H1 (cell line): ENCODE results near the gene LITAFD. TPM values are rescaled to one million over a fixed set of nuclear protein-coding genes. Genes with fewer than 3 reads are reported as not detected.

ENCODE experiments used
- CTCF ChIA-PET: fragments of 300-600 bp; sonication (Branson Sonifier 250); formaldehyde crosslinking; loops from one replicate; lab custom pipeline; 2021; ENCODE audit not compliant: partially characterized antibody; lab: Charles Lee
- POLR2A ChIA-PET: fragments of 300-600 bp; sonication (Branson Sonifier 250); formaldehyde crosslinking; loops from one replicate; lab custom pipeline; 2021; ENCODE audit warnings: inconsistent platforms; ENCODE audit not compliant: partially characterized antibody; lab: Charles Lee
- DNase-seq, 2 experiments: peaks; one replicate each; pipeline versions ENCODE4 v3.0.0 to v3.0.0-alpha.2; 2010 to 2022; ENCODE audit warnings: low spot score in 2 of 2, low read depth in 1 of 2, mixed read lengths in 1 of 2
- FAIRE-seq: peaks from 2 replicates; lab custom pipeline; 2011; peaks lifted over from hg19 to GRCh38; lab: Jason Lieb, UNC
- H2AFZ ChIP-seq: 2 replicates; pipeline ENCODE4 v1.8.1; 2012; ENCODE audit warnings: low read length, inconsistent platforms
- H2AK5ac ChIP-seq: 2 replicates; pipeline ENCODE4 v1.6.1; 2013; ENCODE audit warnings: low read depth, low read length
- H2BK120ac ChIP-seq: replicated peaks from 2 replicates; pipeline ENCODE3; 2013; ENCODE audit warnings: low read depth, low read length, inconsistent platforms
- H2BK12ac ChIP-seq: 2 replicates; pipeline ENCODE4 v1.6.1; 2013; ENCODE audit warnings: low read depth, low read length
- H2BK15ac ChIP-seq: 2 replicates; pipeline ENCODE4 v1.6.1; 2013; ENCODE audit warnings: low read length
- H2BK20ac ChIP-seq: 2 replicates; pipeline ENCODE4 v1.6.1; 2013; ENCODE audit warnings: low read length
- H2BK5ac ChIP-seq: 2 replicates; pipeline ENCODE4 v1.6.1; 2013; ENCODE audit warnings: low read depth, low read length
- H3K14ac ChIP-seq: 2 replicates; pipeline ENCODE4 v1.6.1; 2013; ENCODE audit warnings: inconsistent platforms; ENCODE audit not compliant: insufficient read length
- H3K18ac ChIP-seq: 2 replicates; pipeline ENCODE4 v1.6.1; 2013; ENCODE audit warnings: low read length; ENCODE audit errors: extremely low read depth
- H3K23ac ChIP-seq: 2 replicates; pipeline ENCODE4 v1.6.1; 2013; ENCODE audit warnings: inconsistent platforms; ENCODE audit not compliant: insufficient read length
- H3K23me2 ChIP-seq: 2 replicates; pipeline ENCODE4 v1.6.1; 2013; ENCODE audit warnings: low read depth, low read length
- H3K27ac ChIP-seq: 2 replicates; pipeline ENCODE4 v1.6.1; 2011; ENCODE audit warnings: low read depth, low read length, inconsistent platforms
- H3K27me3 ChIP-seq, 4 experiments: replicated peaks in 1 of 4; 1 replicate in 1 of 4; 2 replicates in 3 of 4; pipeline versions ENCODE4 v1.6.1 to v1.8.1; 2011 to 2013; ENCODE audit warnings: low read length in 3 of 4, mild to moderate bottlenecking in 3 of 4, inconsistent platforms in 2 of 4, mixed read lengths in 2 of 4, moderate library complexity in 1 of 4; ENCODE audit not compliant: control insufficient read depth in 3 of 4, insufficient read depth in 3 of 4; ENCODE audit errors: extremely low read depth in 1 of 4
- H3K36me3 ChIP-seq, 4 experiments: 2 replicates each; pipeline versions ENCODE4 v1.6.1 to v1.8.1; 2011 to 2013; ENCODE audit warnings: mild to moderate bottlenecking in 4 of 4, low read length in 3 of 4, moderate library complexity in 2 of 4, control low read depth in 1 of 4, inconsistent platforms in 1 of 4; ENCODE audit not compliant: insufficient read depth in 4 of 4, control insufficient read depth in 2 of 4
- H3K4ac ChIP-seq: replicated peaks from 2 replicates; pipeline ENCODE3; 2013; ENCODE audit warnings: low read length, low read depth, mixed read lengths, inconsistent platforms; ENCODE audit not compliant: insufficient read length
- H3K4me1 ChIP-seq, 4 experiments: replicated peaks in 1 of 4; 1 replicate in 1 of 4; 2 replicates in 3 of 4; pipeline versions ENCODE4 v1.6.1 to v1.8.1; 2011 to 2013; ENCODE audit warnings: low read length in 3 of 4, inconsistent platforms in 2 of 4, mixed read lengths in 1 of 4; ENCODE audit not compliant: insufficient read depth in 4 of 4, control insufficient read depth in 3 of 4
- H3K4me2 ChIP-seq, 2 experiments: 2 replicates each; pipeline versions ENCODE4 v1.6.1 to v1.8.1; 2011 to 2013; ENCODE audit warnings: low read depth in 2 of 2, low read length in 2 of 2, control low read depth in 1 of 2, inconsistent platforms in 1 of 2, mild to moderate bottlenecking in 1 of 2; ENCODE audit not compliant: insufficient read depth in 1 of 2
- H3K4me3 ChIP-seq, 4 experiments: fragments of 200-600, 300-600 bp in 1 of 4; sonication (generic), shearing (Covaris generic), sonication (Bioruptor Twin) in 1 of 4; 2 replicates each; pipeline versions ENCODE4 v1.5.1 to v1.8.1; 2011 to 2016; ENCODE audit warnings: low read length in 4 of 4, low read depth in 3 of 4, control low read depth in 2 of 4, inconsistent platforms in 2 of 4, mild to moderate bottlenecking in 2 of 4, mixed read lengths in 1 of 4, moderate library complexity in 1 of 4; ENCODE audit not compliant: insufficient read depth in 2 of 4; ENCODE audit errors: extremely low read depth in 1 of 4
- H3K56ac ChIP-seq: replicated peaks from 2 replicates; pipeline ENCODE3; 2013; ENCODE audit warnings: low read depth, mild to moderate bottlenecking, mixed read lengths, low read length, inconsistent platforms; ENCODE audit not compliant: insufficient read length
- H3K79me1 ChIP-seq: 2 replicates; pipeline ENCODE4 v1.6.1; 2013; ENCODE audit warnings: low read depth, low read length, control low read depth
- H3K79me2 ChIP-seq, 2 experiments: 2 replicates each; pipeline versions ENCODE4 v1.6.1 to v1.8.1; 2012 to 2013; ENCODE audit warnings: low read length in 2 of 2, mild to moderate bottlenecking in 2 of 2, inconsistent platforms in 1 of 2; ENCODE audit not compliant: insufficient read depth in 2 of 2, control insufficient read depth in 1 of 2
- H3K9ac ChIP-seq, 4 experiments: replicated peaks in 1 of 4; 1 replicate in 1 of 4; 2 replicates in 3 of 4; pipeline versions ENCODE4 v1.6.1 to v1.8.1; 2011 to 2013; ENCODE audit warnings: low read depth in 3 of 4, low read length in 3 of 4, control low read depth in 2 of 4, mild to moderate bottlenecking in 2 of 4, moderate library complexity in 2 of 4, inconsistent platforms in 1 of 4; ENCODE audit errors: extremely low read depth in 1 of 4
- H3K9me3 ChIP-seq, 2 experiments: 2 replicates each; pipeline versions ENCODE4 v1.6.1 to v1.8.1; 2012 to 2013; ENCODE audit warnings: mild to moderate bottlenecking in 2 of 2, moderate library complexity in 2 of 2, control low read depth in 1 of 2, inconsistent platforms in 1 of 2, low read depth in 1 of 2, low read length in 1 of 2, mixed read lengths in 1 of 2; ENCODE audit not compliant: insufficient read depth in 2 of 2
- H4K20me1 ChIP-seq, 2 experiments: replicated peaks in 1 of 2; 2 replicates each; pipeline versions ENCODE3 to v1.8.1; 2011 to 2013; ENCODE audit warnings: inconsistent platforms in 2 of 2, low read length in 2 of 2, mild to moderate bottlenecking in 1 of 2; ENCODE audit not compliant: insufficient read depth in 2 of 2, control insufficient read depth in 1 of 2
- H4K5ac ChIP-seq: 2 replicates; pipeline ENCODE4 v1.6.1; 2013; ENCODE audit warnings: low read length, low read depth, mixed read lengths, inconsistent platforms; ENCODE audit not compliant: insufficient read length
- H4K8ac ChIP-seq: 2 replicates; pipeline ENCODE4 v1.8.0; 2013; ENCODE audit warnings: mild to moderate bottlenecking, moderate library complexity, low read length, inconsistent platforms; ENCODE audit not compliant: insufficient read depth; ENCODE audit errors: extremely low read depth
- H4K91ac ChIP-seq: replicated peaks from 2 replicates; pipeline ENCODE3; 2013; ENCODE audit warnings: low read length, mixed read lengths, inconsistent platforms; ENCODE audit not compliant: insufficient read length
- CTCF ChIP-seq, 3 experiments: IDR thresholded peaks; 1 replicate in 2 of 3; 2 replicates in 1 of 3; pipeline versions ENCODE4 v1.5.1 to v1.6.1; 2011; ENCODE audit warnings: low read length in 3 of 3, mild to moderate bottlenecking in 3 of 3, inconsistent platforms in 2 of 3, low read depth in 1 of 3, moderate library complexity in 1 of 3; ENCODE audit not compliant: insufficient read depth in 1 of 3; ENCODE audit errors: control extremely low read depth in 1 of 3
- EP300 ChIP-seq, 2 experiments: IDR thresholded peaks; 1 replicate in 1 of 2; 2 replicates in 1 of 2; pipeline ENCODE4 v1.6.1; 2011 to 2012; ENCODE audit warnings: low read depth in 2 of 2, low read length in 2 of 2, mild to moderate bottlenecking in 2 of 2, borderline replicate concordance in 1 of 2, inconsistent platforms in 1 of 2, moderate library complexity in 1 of 2
- PHF8 ChIP-seq: fragments of 200-600 bp; sonication (generic); conservative IDR thresholded peaks from 2 replicates; pipeline ENCODE4 v1.7.1; 2012; ENCODE audit warnings: low read depth, mild to moderate bottlenecking, inconsistent platforms, low read length, moderate library complexity
- RNF2 ChIP-seq: fragments of 200-900, 300-1000 bp; sonication (generic); IDR thresholded peaks from 2 replicates; pipeline ENCODE4 v1.7.1; 2016; ENCODE audit warnings: borderline replicate concordance, low read depth, mild to moderate bottlenecking, antibody characterized with exemption, low read length; ENCODE audit not compliant: poor library complexity, severe bottlenecking; ENCODE audit errors: missing control alignments
- SAP30 ChIP-seq: fragments of 300-600 bp; sonication (generic); IDR thresholded peaks from 2 replicates; pipeline ENCODE4 v1.7.1; 2012; ENCODE audit warnings: low read length, moderate library complexity, mild to moderate bottlenecking, inconsistent platforms; ENCODE audit not compliant: insufficient read depth, insufficient replicate concordance
- TBP ChIP-seq: IDR thresholded peaks from 2 replicates; pipeline ENCODE4 v1.6.1; 2011; ENCODE audit warnings: low read depth, low read length, improper control_type of control experiment
- WGBS, 2 experiments: shearing (Covaris generic) in 1 of 2; methylation state at CpG; one replicate each; pipeline versions ENCODE4 v1.1.6 to v1.1.7; 2013 to 2015; ENCODE audit warnings: low lambda C conversion rate in 2 of 2, mixed read lengths in 2 of 2, inconsistent platforms in 1 of 2, low coverage in 1 of 2, missing lambda C conversion rate in 1 of 2; ENCODE audit not compliant: insufficient replicate concordance in 2 of 2, insufficient coverage in 1 of 2, insufficient read length in 1 of 2; ENCODE audit errors: extremely low coverage in 1 of 2, missing lambda C conversion rate in 1 of 2; 5-methylcytosine and 5-hydroxymethylcytosine counted together
- polyA plus RNA-seq, 7 experiments: library from polyadenylated mRNA; depleted of rRNA in 3 of 7; stranded (reverse) in 5 of 7; unstranded in 2 of 7; fragments of >200 nt in 5 of 7; fragments of 200-250 nt in 2 of 7; gene quantifications; 1 replicate in 5 of 7; 2 replicates in 1 of 7; 4 replicates in 1 of 7; pipeline versions ENCODE4 v1.2.1 to v1.2.3, GENCODE V29; 2011 to 2013; ENCODE audit warnings: missing spikeins in 2 of 7, mixed read lengths in 2 of 7
- total RNA-seq: library from RNA; stranded (reverse); fragmentation: NEBNext Ultra II Directional; extraction: Animal tissue kit (Norgen Biotek cat#: 25700); gene quantifications from 2 replicates; pipeline ENCODE4 v1.2.1, GENCODE V29; 2021

LITAFD gene
- total and polyA plus RNA-seq, 2 of the 8 experiments (the other 6 are each of a cell fraction or from before 2014, with no cell fraction given): not detected

DNA sequence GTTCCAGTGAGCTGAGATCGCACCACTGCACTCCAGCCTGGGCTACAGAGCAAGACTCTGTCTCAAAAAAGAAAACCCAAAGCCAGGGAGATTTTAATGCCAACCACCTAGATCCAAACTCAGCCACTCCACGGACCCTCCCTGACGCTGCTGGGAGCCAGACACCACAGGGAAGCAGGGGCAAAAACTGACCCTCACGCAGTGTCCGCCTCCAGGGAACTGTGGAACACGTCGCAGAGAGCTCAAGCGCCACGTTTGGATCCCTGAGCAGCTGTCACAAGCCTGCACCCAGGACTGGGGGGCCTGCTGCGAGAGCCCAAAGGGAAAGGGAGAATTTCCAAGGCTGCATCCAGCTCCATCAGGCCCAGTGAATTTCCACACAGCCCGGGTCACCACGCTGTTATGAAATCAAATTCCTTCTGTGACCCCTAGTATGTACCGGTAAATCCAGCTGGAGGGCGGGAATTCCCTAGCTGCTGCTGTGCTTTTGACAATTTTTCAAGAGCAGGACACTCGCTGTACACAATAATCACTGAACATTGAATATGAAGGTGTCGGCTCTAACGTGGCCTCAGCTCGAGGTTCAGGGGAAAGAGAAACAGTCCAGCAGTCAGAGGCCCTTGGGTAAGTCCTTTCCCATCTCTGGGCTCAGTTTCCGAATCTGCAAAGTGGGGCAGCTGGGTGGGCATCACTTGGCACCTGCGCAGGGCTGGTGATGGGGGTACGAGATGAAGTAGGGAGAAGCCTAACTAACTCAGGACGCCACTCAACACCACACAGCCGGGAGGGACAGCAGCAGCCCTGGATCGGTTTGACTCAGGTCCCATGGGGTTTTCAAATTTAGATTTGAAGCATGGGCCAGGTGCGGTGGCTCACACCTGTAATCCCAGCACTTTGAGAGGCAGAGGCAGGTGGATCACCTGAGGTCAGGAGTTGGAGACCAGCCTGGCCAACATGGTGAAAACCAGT lies 22.0 kb upstream of the LITAFD start:
- WGBS, 2 experiments: 85% methylated on average over 25 of the region's 25 CpGs; no CpG with 5 or more reads in 1 of the 2 experiments
- no peak overlapping the region for H2AFZ ChIP-seq
- H2BK5ac ChIP-seq: no peak overlapping the region
- peaks cover 47 to 53% of the 10 kb centered on the region in 2 experiments for H4K20me1 ChIP-seq
- H3K23ac ChIP-seq: no peak overlapping the region
- no peak overlapping the region for H4K5ac ChIP-seq
- no peak overlapping the region for H2AK5ac ChIP-seq
- ChIA-PET CTCF (interaction anchor here (0.7 to 4.2 kb wide), 7 partner anchors 7 to 22 kb away, joined by 3 to 21 read pairs (median 4); partner anchors contain the start of gene CARHSP1), POLR2A (interaction anchor here (0.6 to 29.1 kb wide), 6 partner anchors 2 to 244 kb away, joined by 3 to 456 read pairs (median 4); partner anchors contain the start of genes CARHSP1 and LITAFD)
- H3K4me1 ChIP-seq: peaks cover 15 to 39% (median 25%) of the 10 kb centered on the region in 4 experiments
- H3K23me2 ChIP-seq: peaks cover 4% of the 10 kb centered on the region; the same call in 1 of the 2 replicates
- H3K18ac ChIP-seq: no peak overlapping the region
- H3K79me1 ChIP-seq: peaks cover 37% of the 10 kb centered on the region
- H3K27ac ChIP-seq: no peak overlapping the region
- no peak overlapping the region for H3K4ac ChIP-seq
- H3K4me2 ChIP-seq: no peak overlapping the region
- H2BK15ac ChIP-seq: no peak overlapping the region
- no peak overlapping the region for H3K14ac ChIP-seq
- H3K4me3 ChIP-seq: no peak overlapping the region
- H3K9ac ChIP-seq: no peak overlapping the region
- H2BK120ac ChIP-seq: no peak overlapping the region
- H3K9me3 ChIP-seq: no peaks in the 10 kb centered on the region
- H3K27me3 ChIP-seq: no peaks in the 10 kb centered on the region
- no peak overlapping the region for H2BK12ac ChIP-seq
- H2BK20ac ChIP-seq: no peak overlapping the region
- FAIRE-seq (no peak), DNase-seq (no peak)
- no peak overlapping the region for H4K91ac ChIP-seq
- peaks cover 45 to 75% of the 10 kb centered on the region in 2 experiments for H3K79me2 ChIP-seq
- H4K8ac ChIP-seq: 0 out of 2 replicates have a peak overlapping the region, but pooled peaks have one; percentile 8
- H3K56ac ChIP-seq: no peak overlapping the region
- peaks cover 22 to 56% (median 35%) of the 10 kb centered on the region in 4 experiments for H3K36me3 ChIP-seq
- TF ChIP-seq TBP (no peak), SAP30 (no peak), PHF8 (no peak), RNF2 (no peak), EP300 (IDR thresholded peaks at IDR 0.05; ENCODE audit: borderline replicate concordance in 1 of 2, low read depth in 2 of 2, low read length in 2 of 2) (no peak), CTCF (IDR thresholded peaks at IDR 0.05; ENCODE audit: control extremely low read depth in 1 of 3, insufficient read depth in 1 of 3, low read depth in 1 of 3, low read length in 3 of 3) (no peak)
